Left ventricle myocardium inferior (tissue), 1 donor: ENCODE measurements around the gene CNTN4. TPM values are rescaled to one million over a fixed set of nuclear protein-coding genes. Genes with fewer than 3 reads are reported as not detected.

Experiments used
- DNase-seq: peaks from one replicate; pipeline ENCODE4 v3.0.0-alpha.2; 2020
- H3K27ac ChIP-seq: fragments of 200-600 bp; replicated peaks from 2 replicates; pipeline ENCODE4 v1.8.0; 2021
- H3K27me3 ChIP-seq: fragments of 200-600 bp; 2 replicates; pipeline ENCODE4 v1.8.0; 2021; ENCODE audit warnings: low read depth
- H3K36me3 ChIP-seq: fragments of 200-600 bp; 2 replicates; pipeline ENCODE4 v1.8.0; 2021
- H3K4me1 ChIP-seq: fragments of 200-600 bp; 2 replicates; pipeline ENCODE4 v1.8.0; 2021
- H3K4me3 ChIP-seq: fragments of 200-600 bp; 2 replicates; pipeline ENCODE4 v1.8.0; 2021; ENCODE audit warnings: mild to moderate bottlenecking, moderate library complexity
- H3K9me3 ChIP-seq: fragments of 200-600 bp; replicated peaks from 2 replicates; pipeline ENCODE4 v1.8.0; 2021
- CTCF ChIP-seq: fragments of 200-600 bp; IDR thresholded peaks from 2 replicates; pipeline ENCODE4 v1.8.0; 2021; ENCODE audit warnings: antibody characterized with exemption, mild to moderate bottlenecking, borderline replicate concordance
- intact Hi-C: fragments of 100-400 bp; cut with micrococcal nuclease; formaldehyde crosslinking; loops from one replicate; pipeline ENCODE4 v1.11.0; 2022
- total RNA-seq: library from RNA; stranded (reverse); fragmentation: NEBNext Ultra II Directional; extraction: Animal tissue kit (Norgen Biotek cat#: 25700); gene quantifications from one replicate; pipeline ENCODE4 v1.2.1, GENCODE V29; 2021
- donor health status: DM: no; HTN: yes; CAD: no; lungs with severe emphysema.

Gene CNTN4
- total RNA-seq, 1 donor from 2014 or later, result 1.2 TPM

DNA sequence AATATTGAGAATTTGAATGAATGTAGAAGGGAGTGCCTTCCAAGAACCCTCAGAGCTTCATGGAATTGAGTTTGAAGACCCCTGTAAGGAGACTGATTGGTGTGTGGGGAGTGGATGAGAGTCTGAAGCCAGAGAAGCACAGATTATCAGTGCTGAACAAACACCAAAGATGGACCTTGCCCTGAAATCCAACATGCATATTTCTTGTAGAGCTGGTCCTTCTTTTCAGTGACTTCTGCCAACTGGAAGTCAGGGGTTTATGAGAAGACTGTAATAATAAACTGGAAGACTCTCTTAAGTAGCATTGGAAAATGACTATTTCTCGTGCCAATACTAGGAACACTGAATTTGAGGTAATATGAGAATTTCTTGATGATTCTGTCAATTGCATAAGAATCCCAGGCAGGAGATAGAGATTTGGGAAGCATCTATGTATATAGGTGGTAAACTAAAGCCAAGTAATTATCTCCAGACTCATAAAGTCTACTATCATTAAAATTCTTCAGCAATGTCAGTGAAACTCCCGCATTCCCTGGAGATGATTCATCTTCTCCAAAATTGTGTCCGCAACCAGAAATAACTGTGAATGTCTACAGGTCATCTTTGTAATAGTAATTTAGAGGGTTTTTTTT lies 797.8 kb downstream of the CNTN4 start:
- Histone ChIP-seq H3K27me3 (no peaks in the 10 kb centered on the region), H3K9me3 (no peaks in the 10 kb centered on the region), H3K4me1 (no peaks in the 10 kb centered on the region), H3K4me3 (no peak overlapping the region), H3K27ac (no peak overlapping the region), H3K36me3 (no peaks in the 10 kb centered on the region)
- no peak for TF ChIP-seq CTCF
- DNase-seq, result no peak
- intact Hi-C loops, result no loop called here

GRCh38 chr3:2897821-2898220 lies 799.2 kb downstream of the CNTN4 start:
- Histone ChIP-seq H3K36me3 (no peaks in the 10 kb centered on the region), H3K27ac (no peak overlapping the region), H3K4me3 (no peak overlapping the region), H3K9me3 (no peaks in the 10 kb centered on the region), H3K4me1 (no peaks in the 10 kb centered on the region), H3K27me3 (no peaks in the 10 kb centered on the region)
- intact Hi-C loops, result no loop called here
- TF ChIP-seq CTCF, result no peak
- DNase-seq, result no peak

- no peak overlapping the region for H3K27ac ChIP-seq
- intact Hi-C loops, result no loop called here
- H3K9me3 ChIP-seq, result no peaks in the 10 kb centered on the region
- no peak for TF ChIP-seq CTCF
- no peak overlapping the region for H3K4me3 ChIP-seq
- no peaks in the 10 kb centered on the region for H3K36me3 ChIP-seq
- DNase-seq, result no peak
- no peaks in the 10 kb centered on the region for H3K4me1 ChIP-seq
- no peaks in the 10 kb centered on the region for H3K27me3 ChIP-seq
These were observed 800.1 kb downstream of the CNTN4 start for GRCh38 chr3:2898591-2899353.

GRCh38 chr3:2904054-2904453 lies 805.4 kb downstream of the CNTN4 start:
- intact Hi-C loops, result no loop called here
- Histone ChIP-seq H3K27me3 (no peaks in the 10 kb centered on the region), H3K9me3 (no peaks in the 10 kb centered on the region), H3K4me1 (no peaks in the 10 kb centered on the region), H3K36me3 (no peaks in the 10 kb centered on the region), H3K27ac (no peak overlapping the region), H3K4me3 (no peak overlapping the region)
- DNase-seq, result no peak
- no peak for TF ChIP-seq CTCF

- H3K27me3 ChIP-seq, result no peaks in the 10 kb centered on the region
- H3K9me3 ChIP-seq, result no peaks in the 10 kb centered on the region
- H3K4me3 ChIP-seq, result no peak overlapping the region
- intact Hi-C loops, result no loop called here
- TF ChIP-seq CTCF, result no peak
- H3K4me1 ChIP-seq, result no peaks in the 10 kb centered on the region
- no peak overlapping the region for H3K27ac ChIP-seq
- H3K36me3 ChIP-seq, result no peaks in the 10 kb centered on the region
- no peak for DNase-seq
These were observed 810.2 kb downstream of the CNTN4 start for GRCh38 chr3:2908693-2909351.
